ENCODE measurements around the gene ARFGAP2. TPM values are rescaled to one million over a fixed set of nuclear protein-coding genes. Genes with fewer than 3 reads are reported as not detected.

The ARFGAP2 gene
- total and polyA plus RNA-seq, 9 of the 15 experiments (the other 6 are each of a cell fraction or from before 2014, with no cell fraction given): 29.1 to 140 (median 90.1) TPM

- no peaks in the 10 kb centered on the region for H3K9me3 ChIP-seq (replicated peaks; ENCODE audit: control insufficient read depth, insufficient read depth, low read depth, low read length)
- ChIA-PET CTCF (ENCODE audit: low intra/inter-chr PET ratio) (interaction anchor here (0.7 to 1.9 kb wide), 2 partner anchors 24 to 177 kb away, joined by 3 to 10 read pairs; no protein-coding TSS in a partner anchor), POLR2A (interaction anchor here (0.6 to 1.5 kb wide), 6 partner anchors 10 to 248 kb away, joined by 3 to 11 read pairs (median 4); partner anchors contain the start of gene ACP2)
- H3K4me1 ChIP-seq (replicated peaks in 1 of 2; ENCODE audit: control insufficient read depth in 2 of 2, insufficient read depth in 2 of 2, low read length in 2 of 2): peaks cover 16 to 35% of the 10 kb centered on the region in 2 experiments
- ATAC-seq (no peak), DNase-seq (ENCODE audit: extremely low read depth in 1 of 4, low spot score in 3 of 4) (no peak), FAIRE-seq (no peak)
- in situ Hi-C loops (cut with MboI): loop anchor here (10.0 kb wide), 1 partner anchor 167 kb away; no protein-coding TSS in a partner anchor
- H4K20me1 ChIP-seq (replicated peaks; ENCODE audit: control insufficient read depth, insufficient read depth, low read length): peaks cover 6% of the 10 kb centered on the region; the same call in 1 of the 2 replicates
- peak overlapping the region; percentile 88 for H3K27ac ChIP-seq (ENCODE audit: extremely low read depth, low read depth, low read length)
- H3K36me3 ChIP-seq (ENCODE audit: control insufficient read depth, insufficient read depth, low read length): peaks cover 37% of the 10 kb centered on the region
- BruUV-seq (replicated peaks): no TSS peak
- H2AFZ ChIP-seq (ENCODE audit: low read depth, low read length): peak overlapping the region; percentile 97
- H3K9me1 ChIP-seq (ENCODE audit: control insufficient read depth, insufficient read depth, low read length): peaks cover 3% of the 10 kb centered on the region
- H3K4me3 ChIP-seq: no peak overlapping the region; the same call in 1 of the 2 replicates
- H3K79me2 ChIP-seq (ENCODE audit: control insufficient read depth, insufficient read depth, low read length): peaks cover 37% of the 10 kb centered on the region
- 73% methylated on average over 6 of the region's 6 CpGs for WGBS (ENCODE audit: insufficient coverage, low coverage, missing lambda C conversion rate)
- H3K4me2 ChIP-seq (ENCODE audit: insufficient read depth, low read length): peak overlapping the region; percentile 90
- H3K27me3 ChIP-seq (ENCODE audit: control insufficient read depth in 2 of 2, insufficient read depth in 2 of 2, low read length in 2 of 2): no peaks in the 10 kb centered on the region
- peak overlapping the region; percentile 87 to 96 for H3K9ac ChIP-seq (ENCODE audit: insufficient read depth in 1 of 2, low read depth in 2 of 2, low read length in 2 of 2)
- intact Hi-C loops (cut with micrococcal nuclease): loop anchor here (1.0 to 2.0 kb wide), 5 partner anchors 71 to 276 kb away; partner anchors contain the start of genes ACP2 and SLC39A13
- no peak for TF ChIP-seq RNF219 (CRISPR knock-in tag; IDR thresholded peaks at IDR 0.05)
- no peak for TF ChIP-seq HOMEZ (CRISPR knock-in tag; IDR thresholded peaks at IDR 0.05)
- TF ChIP-seq TEAD4 (IDR thresholded peaks at IDR 0.05; ENCODE audit: low read length): no peak
- TF ChIP-seq TEAD4 (CRISPR knock-in tag; IDR thresholded peaks at IDR 0.05; ENCODE audit: borderline replicate concordance): 0 out of 2 replicates have a peak, but pooled peaks have one; percentile 29
- no peak for TF ChIP-seq ZNF12 (CRISPR knock-in tag; IDR thresholded peaks at IDR 0.05)
- TF ChIP-seq MTA2 (IDR thresholded peaks at IDR 0.05; ENCODE audit: low read depth): no peak
- TF ChIP-seq DNMT1 (IDR thresholded peaks at IDR 0.05): no peak
- no peak for TF ChIP-seq SIN3B (IDR thresholded peaks at IDR 0.05; ENCODE audit: low read depth)
- TF ChIP-seq RFX1 (IDR thresholded peaks at IDR 0.05): no peak
- TF ChIP-seq TBL1XR1 (IDR thresholded peaks at IDR 0.05; ENCODE audit: low read length in 2 of 2): no peak
- no peak for TF ChIP-seq RBM14 (IDR thresholded peaks at IDR 0.05; ENCODE audit: borderline replicate concordance, insufficient read depth, low read depth, low read length)
- no peak for TF ChIP-seq ZNF316 (IDR thresholded peaks at IDR 0.05)
- no peak for TF ChIP-seq FOXK2 (conservative IDR thresholded peaks at IDR 0.05 in 1 of 2, IDR thresholded peaks at IDR 0.05 in 1 of 2; ENCODE audit: low read depth in 2 of 2)
- no peak for TF ChIP-seq THRA (IDR thresholded peaks at IDR 0.05)
- TF ChIP-seq ZNF717 (CRISPR knock-in tag; IDR thresholded peaks at IDR 0.05): no peak
- TF ChIP-seq BRD4 (IDR thresholded peaks at IDR 0.05): no peak
- no peak for TF ChIP-seq SMAD2 (IDR thresholded peaks at IDR 0.05; ENCODE audit: low read depth, low read length)
- 0 out of 2 replicates have a peak, but pooled peaks have one; percentile 21 for TF ChIP-seq TAF7 (tag; IDR thresholded peaks at IDR 0.05)
- peak; percentile 26; the same call in 1 of the 2 replicates for TF ChIP-seq ZC3H4 (CRISPR knock-in tag; IDR thresholded peaks at IDR 0.05; ENCODE audit: borderline replicate concordance)
- TF ChIP-seq SPI1 (IDR thresholded peaks at IDR 0.05; ENCODE audit: borderline replicate concordance, low read depth, low read length): no peak
Observed at GRCh38 chr11:47177846-47178245, 1.2 kb upstream of the ARFGAP2 start.
